Activated CD4-positive, alpha-beta T cell treated with anti-CD3 and anti-CD28 coated beads for 1 hour (primary cell): ENCODE data around the gene ARHGEF28.

ENCODE experiments used
- DNase-seq: peaks from one replicate; pipeline ENCODE4 v3.0.0-alpha.2; 2020

Gene ARHGEF28, protein sequence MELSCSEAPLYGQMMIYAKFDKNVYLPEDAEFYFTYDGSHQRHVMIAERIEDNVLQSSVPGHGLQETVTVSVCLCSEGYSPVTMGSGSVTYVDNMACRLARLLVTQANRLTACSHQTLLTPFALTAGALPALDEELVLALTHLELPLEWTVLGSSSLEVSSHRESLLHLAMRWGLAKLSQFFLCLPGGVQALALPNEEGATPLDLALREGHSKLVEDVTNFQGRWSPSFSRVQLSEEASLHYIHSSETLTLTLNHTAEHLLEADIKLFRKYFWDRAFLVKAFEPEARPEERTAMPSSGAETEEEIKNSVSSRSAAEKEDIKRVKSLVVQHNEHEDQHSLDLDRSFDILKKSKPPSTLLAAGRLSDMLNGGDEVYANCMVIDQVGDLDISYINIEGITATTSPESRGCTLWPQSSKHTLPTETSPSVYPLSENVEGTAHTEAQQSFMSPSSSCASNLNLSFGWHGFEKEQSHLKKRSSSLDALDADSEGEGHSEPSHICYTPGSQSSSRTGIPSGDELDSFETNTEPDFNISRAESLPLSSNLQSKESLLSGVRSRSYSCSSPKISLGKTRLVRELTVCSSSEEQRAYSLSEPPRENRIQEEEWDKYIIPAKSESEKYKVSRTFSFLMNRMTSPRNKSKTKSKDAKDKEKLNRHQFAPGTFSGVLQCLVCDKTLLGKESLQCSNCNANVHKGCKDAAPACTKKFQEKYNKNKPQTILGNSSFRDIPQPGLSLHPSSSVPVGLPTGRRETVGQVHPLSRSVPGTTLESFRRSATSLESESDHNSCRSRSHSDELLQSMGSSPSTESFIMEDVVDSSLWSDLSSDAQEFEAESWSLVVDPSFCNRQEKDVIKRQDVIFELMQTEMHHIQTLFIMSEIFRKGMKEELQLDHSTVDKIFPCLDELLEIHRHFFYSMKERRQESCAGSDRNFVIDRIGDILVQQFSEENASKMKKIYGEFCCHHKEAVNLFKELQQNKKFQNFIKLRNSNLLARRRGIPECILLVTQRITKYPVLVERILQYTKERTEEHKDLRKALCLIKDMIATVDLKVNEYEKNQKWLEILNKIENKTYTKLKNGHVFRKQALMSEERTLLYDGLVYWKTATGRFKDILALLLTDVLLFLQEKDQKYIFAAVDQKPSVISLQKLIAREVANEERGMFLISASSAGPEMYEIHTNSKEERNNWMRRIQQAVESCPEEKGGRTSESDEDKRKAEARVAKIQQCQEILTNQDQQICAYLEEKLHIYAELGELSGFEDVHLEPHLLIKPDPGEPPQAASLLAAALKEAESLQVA (N-terminal part only)

DNA sequence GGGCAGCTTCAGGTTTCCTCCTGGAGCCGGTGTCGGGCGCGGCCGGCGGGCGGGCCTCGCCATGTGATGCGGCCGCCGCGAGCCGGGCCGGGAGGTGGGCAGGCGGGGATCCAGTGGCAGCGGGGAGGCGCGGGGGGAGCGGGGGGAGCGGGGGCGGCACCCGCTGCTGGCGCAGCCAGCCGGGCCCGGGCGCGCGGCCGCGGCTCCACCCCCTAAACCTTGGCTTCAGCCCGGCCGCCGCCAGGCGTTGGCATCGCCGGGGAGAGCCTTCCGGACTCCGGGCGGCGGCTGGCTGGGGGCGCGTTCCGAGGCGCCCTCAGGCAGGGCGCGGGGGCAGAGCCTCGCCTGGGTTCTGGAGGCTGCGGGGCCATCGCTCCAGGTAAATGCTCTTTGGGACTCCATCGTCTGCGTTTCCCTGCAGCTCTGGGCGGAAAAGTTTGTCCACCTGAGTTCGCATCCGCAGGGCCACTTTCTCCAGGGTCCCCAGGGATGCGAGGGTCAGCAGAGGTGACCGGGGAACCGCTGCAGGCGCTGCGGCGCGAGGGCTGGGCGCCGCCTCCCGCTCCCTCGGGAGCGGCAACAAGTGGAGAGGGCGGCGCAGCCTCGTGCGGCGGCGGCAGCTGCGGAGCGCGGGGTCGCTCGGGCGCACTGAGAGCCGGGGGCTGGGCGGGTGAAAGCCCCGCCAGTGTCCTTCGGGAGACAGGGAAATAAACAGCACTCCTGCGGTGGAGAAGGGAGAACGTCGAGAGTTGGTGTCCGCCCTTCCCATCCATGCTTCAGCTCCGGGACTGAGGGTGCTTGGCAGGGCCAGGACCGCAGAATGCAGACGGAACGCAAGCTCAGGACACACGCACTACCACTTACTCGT, at the start of gene ARHGEF28:
Gene ARHGEF28 (plus strand): TSS at position 253 of the 868 bp plus-strand sequence. CDS start 58,656 bp downstream, outside the sequence.
- no peak for DNase-seq

DNA sequence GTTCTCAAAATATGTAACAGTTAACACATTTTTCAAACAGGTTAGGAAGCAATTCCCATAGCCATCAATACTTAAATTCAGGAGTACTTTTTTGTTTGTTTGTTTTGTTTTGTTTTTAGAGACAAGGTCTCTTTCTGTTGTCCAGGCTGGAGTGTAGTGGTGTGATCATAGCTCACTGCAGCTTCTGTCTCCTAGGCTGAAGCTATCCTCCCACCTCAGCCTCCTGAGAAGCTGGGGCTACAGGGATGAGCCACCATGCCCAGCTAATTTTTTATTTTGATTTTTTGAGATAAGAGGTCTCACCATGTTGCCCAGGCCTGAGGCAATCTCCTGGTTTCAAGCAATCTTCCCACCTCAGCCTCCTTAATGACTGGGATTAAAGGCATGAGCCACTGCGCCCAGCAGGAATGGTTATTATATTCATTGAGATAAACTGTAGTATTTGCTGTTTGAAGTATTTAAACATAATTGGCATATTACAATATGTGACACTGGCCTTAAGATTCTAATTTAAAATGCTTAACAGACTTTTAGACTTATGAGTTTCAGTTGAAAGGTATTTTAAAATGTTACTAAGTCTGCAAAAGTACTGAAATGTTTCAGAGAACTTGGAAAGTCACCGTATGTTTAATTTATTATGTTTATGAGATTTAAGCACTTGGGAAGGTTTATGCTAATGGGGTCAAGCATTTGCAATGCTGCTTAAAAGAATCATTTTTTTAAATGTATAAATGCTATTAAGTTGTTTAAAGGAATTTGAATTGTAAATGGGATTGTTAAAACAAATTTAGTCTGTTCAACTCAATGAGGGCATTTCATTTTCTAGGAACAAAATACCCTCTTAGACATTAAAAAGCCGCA, 43.5 kb upstream of the ARHGEF28 start:
- no peak for DNase-seq

DNA sequence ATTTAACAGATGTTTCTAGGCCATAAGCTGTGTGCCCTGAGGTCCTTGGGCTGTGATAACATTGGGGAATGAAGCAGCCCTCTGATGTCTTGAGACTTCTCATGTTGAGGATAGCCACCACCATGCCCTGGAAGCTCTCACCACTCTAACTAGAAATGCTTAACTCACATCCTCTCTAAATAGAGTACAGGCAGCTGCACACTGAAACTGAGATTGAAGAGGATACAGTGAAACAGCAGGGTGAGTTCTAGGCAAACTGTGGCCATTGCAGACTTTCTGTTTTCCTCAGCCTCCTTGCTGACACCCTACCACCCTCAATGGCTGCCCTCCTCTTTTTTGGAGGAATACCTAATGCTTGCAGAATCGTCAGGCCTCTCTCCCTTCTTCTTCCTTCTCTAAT, 38.1 kb upstream of the ARHGEF28 start:
- DNase-seq: no peak

DNA sequence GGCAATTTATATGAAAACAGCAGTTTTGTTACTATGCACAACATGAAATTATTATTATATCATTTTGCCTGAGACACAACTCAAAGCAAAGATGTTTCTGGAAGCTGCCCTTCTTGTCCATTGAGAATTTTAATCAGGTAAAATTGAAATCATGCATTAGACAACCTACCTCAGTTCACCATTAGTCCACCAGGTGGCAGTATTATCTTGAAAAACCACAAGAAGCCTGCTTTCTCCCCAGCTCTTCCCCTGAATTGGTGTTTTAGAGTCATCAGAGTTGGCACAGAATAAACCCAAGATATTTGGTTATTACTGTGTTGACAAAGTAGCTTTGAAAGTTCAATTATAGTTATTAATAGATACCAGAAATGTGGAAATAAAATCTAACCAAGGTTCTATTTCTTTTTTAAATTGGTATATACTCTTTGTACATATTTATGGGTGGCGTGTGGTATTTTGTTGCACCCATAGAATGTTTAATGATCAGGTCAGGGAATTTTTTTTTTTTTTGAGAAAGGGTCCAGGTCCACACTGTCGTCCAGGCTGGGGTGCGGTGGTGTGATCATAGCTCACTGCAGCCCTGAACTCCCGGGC, 34.8 kb upstream of the ARHGEF28 start:
- no peak for DNase-seq

DNA sequence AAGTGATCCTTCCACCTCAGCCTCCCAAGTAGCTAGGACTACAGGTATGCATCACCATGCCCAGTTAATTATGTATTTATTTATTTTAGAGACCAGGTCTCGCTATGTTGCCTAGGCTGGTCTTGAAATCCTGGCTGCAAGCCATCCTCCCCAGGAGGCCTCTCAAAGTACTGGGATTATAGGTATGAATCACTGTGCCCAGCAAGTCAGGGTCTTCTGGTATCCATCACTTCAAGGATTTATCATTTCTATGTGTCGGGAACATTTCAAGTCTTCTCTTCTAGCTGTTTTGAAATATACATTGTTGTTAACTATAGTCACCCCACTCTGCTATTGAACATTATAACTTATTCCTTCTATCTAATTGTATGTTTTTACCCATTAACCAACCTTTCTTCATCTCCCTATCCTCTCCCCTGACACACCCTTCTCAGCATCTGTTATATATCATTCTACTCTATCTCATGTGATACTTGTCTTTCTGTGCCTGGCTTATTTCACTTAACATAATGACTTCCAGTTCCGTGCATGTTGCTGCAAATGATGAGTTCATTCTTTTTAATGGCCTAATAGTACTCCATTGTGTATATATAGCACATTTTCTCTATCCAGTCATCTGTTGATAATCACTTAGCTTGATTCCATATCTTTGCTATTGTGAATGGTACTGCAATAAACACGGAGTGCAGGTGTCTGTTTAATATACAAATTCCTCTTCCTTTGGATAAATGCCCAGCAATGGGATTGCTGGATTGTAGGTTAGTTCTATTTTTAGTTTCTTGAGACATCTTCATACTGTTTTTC, 34.1 kb upstream of the ARHGEF28 start:
- DNase-seq: no peak

DNA sequence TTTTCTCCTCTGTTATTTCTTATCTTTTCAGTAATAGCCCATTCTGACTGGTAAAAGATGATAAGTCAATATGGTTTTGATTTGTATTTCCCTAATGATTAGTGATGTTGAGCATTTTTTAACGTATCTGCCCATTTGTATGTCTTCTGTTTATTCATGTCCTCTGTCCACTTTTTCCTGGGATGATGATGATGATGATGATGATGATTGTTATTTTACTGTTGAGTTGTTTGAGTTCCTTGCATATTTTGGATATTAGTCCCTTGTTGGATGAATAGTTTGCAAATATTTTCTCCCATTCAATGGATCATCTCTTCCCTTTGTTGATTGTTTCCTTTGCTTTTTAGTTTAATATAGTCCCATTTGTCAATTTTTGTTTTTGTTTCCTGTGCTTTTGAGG, 33.4 kb upstream of the ARHGEF28 start:
- no peak for DNase-seq

DNA sequence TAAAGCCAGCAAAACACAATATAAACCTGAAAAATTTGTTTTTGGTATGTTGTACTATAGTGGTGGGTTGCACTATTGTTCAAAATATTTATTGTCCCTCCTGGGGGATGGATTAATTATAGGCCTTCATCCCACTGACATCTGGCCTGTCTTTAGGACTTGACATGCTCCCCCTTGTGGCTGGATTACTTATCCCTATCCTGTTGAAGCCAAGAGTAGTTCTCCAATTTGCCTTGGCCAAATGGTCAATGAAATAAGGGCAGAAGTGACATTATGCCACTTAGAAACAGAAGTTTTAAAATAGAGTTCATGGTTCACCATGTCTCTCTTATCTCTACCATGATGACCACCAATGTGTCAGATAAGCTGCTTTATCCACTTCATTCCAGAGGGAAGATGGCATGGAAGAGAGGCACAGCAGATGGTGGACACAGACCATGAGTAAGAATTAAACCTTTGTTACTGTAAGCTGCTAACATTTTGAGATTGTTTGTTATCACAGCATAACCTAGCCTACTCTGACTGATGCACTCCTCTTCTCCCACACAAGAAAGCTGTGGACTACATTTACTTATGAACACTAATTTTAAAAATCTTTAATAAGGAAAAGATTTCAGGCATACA, 29.2 kb upstream of the ARHGEF28 start:
- DNase-seq: no peak

DNA sequence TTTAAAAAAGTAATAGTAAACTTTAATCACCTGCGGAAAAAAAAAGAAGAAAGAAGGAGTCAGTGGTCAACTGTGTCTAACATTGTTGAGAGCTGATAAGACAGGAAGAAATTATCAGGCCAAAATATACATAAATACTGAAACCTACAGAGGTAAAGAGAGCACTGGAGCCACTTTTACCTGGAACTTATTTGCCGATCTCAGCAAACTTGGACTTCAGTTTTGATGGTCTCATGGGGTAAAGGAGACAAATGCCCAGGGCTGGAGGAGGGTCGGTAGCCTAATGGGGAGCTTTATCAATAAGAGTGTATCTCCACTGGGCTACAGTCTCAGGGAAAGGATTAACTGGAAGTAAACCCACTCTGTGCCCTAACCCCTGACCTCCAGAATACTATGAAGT, 26.6 kb upstream of the ARHGEF28 start:
- DNase-seq: no peak

DNA sequence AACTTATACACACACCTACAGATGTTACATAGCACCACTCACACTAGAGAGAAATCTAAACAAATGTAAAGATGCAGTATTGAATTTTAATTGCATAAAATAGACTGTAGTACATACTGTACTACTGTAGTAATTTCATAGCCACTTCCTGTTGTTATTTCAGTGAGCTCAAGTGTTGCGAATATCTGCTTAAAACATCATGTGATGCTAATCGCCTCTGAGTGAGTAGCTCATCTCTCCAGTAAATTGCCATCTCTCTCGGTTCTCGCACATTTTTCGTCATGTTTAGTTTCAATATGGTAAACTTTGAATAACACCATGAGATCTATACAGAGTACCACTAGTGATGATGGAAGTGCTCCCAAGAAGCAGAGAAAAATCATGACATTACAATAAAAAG, 22.0 kb upstream of the ARHGEF28 start:
- DNase-seq: no peak

DNA sequence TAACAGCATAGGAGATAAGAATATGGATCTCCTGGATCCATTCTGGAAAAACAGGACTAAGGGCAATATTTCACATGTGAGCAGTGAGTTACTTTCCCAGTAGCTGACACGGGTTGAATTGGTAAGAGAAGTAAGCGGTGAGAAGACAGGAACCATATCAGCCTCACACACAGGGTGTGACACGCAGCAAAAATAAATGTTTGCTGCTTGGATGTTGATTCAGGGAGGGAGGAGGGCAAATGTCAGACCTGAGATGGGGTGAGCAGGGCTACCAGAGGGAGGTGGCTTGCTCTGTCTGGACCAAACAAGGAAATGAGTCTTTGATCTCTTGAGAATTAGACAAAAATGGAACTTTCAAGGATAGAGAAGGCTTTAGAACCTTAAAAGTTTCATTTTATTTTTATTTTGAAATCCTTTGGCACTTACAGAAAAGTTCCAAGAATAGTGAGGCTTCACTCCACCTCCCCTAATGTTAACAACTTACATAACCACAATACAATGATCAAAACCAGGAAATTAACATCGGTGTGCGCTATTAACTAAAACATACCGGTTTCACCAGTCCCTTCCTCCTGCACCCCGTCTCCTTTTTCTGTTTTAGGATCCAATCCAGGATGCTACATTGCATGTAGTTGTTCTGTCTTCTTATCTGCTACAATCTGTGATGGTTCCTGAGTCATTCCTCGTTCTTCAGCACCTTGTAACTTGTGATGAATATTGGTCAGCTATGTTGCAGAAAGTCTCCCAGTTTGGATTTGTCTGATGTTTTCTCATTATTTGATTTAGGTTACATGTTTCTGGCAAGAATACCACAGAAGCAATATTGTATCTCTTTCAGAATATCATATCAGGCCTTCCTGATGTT, 20.5 kb upstream of the ARHGEF28 start:
- DNase-seq: no peak

DNA sequence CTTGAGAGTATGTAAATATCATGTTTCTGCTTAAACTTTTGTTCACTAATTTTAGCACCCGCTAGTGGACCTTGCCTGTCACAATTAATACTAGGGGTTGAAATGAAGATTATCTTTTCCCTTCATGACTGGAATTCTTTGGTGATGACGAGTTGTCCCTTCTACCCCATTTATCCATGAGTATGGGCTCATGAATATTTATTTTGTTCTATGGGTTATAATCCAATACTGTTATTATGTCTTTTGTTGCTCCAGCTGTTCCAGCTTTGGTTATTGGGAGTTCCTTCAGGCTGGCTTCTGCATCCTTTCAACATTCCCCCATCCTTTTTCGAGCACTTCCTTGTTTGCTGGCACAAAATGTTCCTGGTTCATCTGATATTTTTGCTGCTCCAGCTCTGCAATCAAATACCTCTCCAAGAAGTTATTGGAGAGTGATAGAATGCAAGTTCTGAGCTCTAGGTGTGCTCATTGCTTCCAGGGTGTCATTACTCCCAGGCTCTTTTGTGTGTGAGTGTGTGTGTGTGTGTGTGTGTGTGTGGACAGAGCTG, 19.7 kb upstream of the ARHGEF28 start:
- DNase-seq: no peak

DNA sequence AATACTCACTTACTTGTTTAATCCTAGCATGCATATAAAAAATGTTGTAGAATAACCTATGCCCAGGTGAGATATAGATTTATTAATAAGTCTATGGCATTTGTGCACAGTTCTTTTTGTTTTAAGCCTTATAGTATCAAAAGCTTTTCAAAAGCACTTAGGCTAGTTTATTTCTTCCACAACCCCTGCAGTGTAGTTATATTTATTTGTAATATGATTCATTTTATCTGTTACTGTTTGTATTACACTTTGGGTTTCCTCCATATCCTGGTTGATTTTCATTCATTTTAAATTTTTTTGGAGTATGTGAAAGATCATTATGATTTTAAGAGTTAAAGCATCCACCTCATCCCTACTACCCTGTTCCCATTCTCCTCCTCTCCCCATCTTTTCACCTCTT, 18.8 kb upstream of the ARHGEF28 start:
- DNase-seq: no peak

DNA sequence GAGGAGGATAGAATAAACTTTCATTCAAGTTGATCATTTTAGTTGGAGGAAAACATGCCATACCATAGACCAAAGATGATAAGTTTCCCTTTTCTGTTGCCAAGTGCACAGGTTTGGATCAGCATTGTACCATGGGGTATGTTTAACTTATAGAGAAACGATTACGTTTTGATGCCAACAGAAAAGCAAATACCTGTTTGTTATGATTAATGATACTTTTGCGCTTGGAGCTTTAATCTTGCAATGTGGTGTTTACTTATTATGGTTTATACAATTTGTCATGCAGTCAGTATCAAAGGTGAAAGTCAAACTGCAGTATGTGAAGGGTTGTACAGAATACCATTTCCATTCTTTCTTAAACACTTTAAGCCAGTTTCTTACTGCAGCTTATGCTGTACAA, 13.2 kb upstream of the ARHGEF28 start:
- no peak for DNase-seq

DNA sequence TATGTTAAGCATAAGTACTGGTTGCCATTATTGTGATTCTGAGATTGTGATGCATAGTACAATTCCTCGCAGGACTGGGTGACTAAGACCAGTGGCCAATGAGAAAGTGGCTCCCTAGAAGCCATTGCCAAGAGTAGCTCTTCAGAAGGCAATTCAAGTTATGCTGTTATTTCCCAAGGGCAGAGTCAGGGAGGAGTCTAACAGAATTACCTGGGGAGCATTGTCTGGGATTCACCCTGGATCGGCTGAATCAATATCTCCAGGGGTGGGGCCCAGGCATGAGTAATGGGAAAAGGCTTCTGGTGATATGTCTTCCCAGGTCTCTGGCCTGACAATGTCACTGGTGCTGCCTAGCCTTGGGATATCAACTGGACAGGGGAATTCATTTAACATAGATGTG, 10.9 kb upstream of the ARHGEF28 start:
- DNase-seq: no peak

DNA sequence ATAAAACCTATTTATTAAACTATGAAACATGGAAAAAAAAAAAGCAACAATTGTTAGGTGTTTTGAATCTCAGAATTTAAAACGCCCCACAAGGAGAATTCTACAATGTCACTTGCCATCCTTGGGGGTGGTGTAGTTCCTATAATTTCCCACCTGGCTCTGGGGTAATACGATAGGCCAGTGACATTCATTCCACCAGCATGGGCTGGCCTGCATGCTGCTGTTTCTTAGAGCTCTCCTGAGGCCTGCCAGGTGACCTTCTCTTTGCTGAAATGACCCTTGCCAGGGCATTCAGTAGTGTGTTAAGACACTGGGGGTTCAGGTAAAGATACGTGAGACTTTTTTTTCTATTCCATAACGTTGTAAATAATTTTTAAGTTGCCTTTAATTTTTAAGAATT, 10.0 kb upstream of the ARHGEF28 start:
- DNase-seq: no peak

DNA sequence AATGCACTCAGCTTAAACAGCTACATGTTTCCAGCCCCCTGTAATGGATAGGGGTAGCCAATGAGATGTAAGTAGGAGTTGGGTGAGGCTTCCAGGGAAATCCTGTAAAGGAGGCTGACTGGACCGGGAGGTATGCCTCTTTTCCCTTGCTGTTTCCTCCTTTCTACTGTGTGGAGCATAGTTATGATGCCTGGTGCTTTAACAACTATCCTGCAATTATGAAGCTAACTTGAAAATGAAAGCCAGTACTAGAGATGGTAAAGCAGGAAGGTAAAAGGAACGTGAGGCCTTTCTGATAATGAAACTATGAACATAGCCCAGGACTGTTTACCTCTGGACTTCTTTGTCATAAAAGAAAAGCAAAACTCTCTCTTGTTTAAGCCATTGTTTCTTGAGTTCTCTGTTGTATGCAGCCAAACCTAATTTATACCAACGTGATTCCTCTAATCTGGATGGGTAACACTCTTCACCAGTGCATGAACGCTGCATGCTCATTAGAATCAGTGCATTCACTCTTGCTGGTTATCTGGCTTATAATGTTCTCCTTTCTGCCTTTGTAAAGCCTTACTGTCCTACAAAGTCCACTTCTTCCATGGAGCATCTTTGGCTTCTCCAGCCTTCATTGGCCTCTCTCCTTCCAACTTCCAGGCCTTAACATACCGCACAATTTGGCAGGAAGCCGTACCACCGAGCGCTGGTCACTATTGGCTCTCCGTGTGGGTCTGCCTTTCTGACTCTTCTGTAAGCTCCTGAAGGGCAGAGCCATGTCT, 8.3 kb upstream of the ARHGEF28 start:
- no peak for DNase-seq
